HG02623 (cell line): ENCODE data around the gene GRM1.
"Not testable (repeated sequence)": the region's sequence is repeated elsewhere in the genome, so short reads cannot be mapped to it uniquely, and the experiment has no call there.

ENCODE experiments used
- ATAC-seq: cut with Tn5 transposase; IDR thresholded peaks from one replicate; pipeline ENCODE4 v1.9.1; 2021; ENCODE audit warnings: moderate library complexity; ENCODE audit not compliant: unreplicated experiment

GRM1 gene

DNA sequence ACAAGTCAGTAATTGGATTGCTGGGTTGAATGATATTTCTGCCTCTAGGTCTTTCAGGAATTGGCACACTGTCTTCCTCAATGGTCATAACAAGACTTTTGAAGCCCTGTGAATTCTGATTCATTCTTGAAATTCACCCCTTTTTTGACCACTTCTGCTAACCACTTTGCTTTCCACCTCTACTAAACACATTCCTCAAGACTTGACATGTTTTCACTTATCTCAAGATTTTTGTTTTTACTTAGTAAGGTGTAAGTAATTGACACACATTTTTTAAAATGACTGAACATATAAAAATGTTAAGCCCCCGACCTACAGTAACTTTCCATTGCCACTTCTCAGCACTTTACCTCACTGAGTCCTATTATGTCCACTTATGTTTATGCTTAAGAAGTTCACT, 239.1 kb downstream of the GRM1 start:
- ATAC-seq, result no peak

DNA sequence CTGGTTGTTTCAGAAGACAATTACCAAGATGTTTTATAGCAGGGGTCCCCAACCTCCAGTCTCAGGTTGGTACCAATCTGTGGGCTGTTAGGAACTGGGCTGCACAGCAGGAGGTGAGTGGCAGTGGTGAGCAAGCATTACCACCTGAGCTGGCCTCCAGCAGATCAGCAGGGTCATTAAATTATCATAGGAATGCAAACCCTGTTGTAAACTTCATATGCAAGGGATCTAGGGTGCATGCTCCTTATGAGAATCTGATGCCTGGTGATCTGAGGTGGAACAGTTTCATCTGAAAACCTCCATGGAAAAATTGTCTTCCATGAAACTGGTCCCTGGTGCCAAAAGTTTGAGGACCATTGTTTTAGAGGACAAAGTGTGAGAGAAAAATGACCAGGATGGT, 240.6 kb downstream of the GRM1 start:
- ATAC-seq, result no peak

DNA sequence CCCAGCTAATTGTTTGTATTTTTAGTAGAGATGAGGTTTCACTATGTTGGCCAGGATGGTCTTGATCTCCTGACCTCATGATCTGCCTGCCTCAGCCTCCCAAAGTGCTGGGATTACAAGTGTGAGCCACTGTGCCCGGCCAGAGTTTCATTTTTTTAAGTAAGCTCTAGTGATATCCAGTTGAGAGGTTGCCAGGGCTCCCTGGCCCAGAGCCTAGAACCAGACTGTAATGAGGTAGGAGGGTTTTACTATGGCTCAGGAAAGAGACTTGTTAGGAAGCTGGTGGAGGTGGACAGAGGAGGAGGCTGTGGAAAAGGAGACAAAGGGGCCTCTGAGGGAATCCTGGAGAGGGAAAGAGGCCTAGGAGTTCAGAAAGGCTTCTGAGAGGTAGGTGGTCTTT, 242.3 kb downstream of the GRM1 start:
- ATAC-seq, result not testable (repeated sequence)

DNA sequence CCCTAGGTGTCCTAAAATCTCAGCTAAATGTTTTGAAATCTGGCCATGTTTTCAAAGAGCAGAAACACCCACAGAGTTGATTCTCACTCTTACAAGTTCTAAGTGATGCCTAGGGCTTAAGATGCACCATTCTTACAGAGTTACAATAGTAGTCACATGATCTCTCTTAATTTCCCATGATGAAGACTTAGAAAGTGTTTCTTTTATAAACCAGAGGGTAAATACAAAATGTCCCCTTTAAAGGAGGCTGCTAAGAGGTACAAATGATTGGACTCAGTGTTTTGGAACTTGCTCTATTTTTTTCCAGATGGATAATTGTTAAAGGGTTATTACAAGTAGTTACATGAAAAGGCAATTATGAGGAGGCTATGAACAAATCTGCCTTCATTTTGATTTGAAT, 244.6 kb downstream of the GRM1 start:
- ATAC-seq, result no peak

DNA sequence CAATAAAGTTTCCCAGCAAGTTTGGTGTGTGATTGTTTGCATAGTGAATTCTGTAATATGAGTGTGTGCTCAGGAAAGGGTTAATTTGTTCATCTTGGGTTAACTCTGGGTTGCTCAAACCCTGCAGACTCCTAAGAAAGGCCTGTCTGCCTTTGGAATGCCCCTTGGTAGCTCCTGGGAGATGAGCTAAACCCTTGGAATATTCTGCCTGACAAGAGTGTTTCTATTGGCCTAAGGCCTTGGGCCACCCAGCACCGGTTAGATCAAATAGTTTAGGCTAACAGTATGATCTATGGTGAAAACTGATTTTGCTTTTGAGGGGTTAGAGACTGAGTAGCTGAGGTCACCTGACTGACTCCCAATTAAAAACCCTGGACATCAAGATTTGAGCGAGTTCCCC, 248.3 kb downstream of the GRM1 start:
- no peak for ATAC-seq

DNA sequence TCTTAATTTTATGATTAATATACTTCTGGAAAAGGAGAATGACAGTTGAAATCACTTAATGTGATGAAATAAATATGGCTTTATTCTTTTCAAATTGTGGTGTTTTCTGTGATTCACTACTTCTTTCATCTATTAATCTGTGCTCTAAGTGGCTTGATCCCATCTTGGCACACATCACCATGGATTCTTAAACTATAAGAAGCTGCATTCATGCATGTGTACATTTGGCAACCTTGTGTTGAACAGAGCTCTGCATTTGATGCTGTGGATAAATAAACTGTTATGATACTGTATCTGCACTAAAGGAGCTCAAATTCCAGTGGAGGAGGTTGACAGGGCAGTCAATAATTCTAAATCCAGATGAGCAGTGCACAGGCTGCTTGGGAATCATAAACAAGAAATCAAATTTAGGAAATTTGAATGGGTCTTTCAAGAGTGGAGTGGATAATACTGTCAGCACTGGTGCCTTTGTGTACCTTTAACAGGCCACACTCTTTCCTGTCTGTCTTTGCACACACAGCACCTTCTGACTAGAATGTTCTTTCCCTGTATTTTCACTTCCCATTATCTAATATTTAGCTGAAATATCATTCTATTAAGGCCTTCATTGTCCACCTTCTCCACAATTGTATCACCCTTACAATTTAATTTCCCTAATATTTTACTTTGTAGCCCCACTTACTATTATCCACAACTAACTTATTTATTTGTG, 252.9 kb downstream of the GRM1 start:
- no peak for ATAC-seq

DNA sequence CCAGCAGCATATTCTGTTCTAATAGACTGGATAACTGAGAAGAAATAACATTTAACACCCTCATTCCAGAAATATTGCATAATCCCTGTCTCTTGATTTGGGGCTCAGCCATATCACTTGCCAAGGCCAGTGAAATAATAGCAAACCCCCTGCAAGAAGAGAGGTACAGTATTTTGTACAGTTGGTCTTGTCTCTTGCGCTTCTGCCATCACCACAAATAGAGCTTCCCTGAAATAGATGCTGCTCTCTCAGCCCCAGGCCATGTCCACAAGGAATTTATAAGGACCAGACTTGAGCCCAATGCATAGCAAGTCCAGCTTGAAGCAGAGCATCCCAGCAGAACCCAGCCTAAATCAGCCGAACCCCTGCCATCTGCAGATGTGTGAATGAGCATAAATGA, 254.0 kb downstream of the GRM1 start:
- no peak for ATAC-seq

DNA sequence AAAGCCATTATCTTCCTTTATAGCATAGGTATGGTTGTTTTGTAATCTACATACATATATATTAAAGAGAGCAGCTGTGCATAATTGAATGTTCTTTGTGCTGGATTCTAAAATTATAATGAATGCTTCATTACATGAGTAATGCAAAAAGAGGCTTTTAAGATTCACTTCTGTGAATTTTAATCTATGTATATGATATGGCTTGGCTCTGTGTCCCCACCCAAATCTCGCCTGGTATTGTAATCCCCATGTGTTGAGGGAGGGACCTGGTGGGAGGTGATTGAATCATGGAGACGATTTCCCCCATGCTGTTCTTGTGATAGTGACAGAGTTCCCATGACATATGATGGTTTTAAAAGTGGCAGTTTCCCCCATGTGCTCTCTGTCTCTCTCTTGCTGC, 255.4 kb downstream of the GRM1 start:
- ATAC-seq, result no peak

DNA sequence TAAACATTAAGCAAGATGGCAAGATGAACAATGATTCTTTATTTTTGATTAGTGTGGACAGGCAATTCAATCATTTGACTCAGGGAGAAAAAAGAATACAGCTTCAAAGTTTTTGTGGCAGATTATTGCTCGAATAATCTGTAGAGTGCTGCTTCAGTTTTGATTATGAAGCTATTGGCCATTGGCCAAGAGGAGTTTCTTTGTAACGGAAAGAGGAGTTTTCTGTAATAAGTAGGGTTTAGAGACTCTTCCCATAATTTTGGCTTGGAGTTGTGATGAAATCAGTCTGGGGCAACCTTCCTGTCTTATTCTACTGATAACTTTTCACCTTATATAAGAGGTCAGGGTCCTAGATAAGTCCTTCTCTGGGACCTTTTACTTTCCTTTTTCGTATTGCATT, 258.1 kb downstream of the GRM1 start:
- no peak for ATAC-seq

DNA sequence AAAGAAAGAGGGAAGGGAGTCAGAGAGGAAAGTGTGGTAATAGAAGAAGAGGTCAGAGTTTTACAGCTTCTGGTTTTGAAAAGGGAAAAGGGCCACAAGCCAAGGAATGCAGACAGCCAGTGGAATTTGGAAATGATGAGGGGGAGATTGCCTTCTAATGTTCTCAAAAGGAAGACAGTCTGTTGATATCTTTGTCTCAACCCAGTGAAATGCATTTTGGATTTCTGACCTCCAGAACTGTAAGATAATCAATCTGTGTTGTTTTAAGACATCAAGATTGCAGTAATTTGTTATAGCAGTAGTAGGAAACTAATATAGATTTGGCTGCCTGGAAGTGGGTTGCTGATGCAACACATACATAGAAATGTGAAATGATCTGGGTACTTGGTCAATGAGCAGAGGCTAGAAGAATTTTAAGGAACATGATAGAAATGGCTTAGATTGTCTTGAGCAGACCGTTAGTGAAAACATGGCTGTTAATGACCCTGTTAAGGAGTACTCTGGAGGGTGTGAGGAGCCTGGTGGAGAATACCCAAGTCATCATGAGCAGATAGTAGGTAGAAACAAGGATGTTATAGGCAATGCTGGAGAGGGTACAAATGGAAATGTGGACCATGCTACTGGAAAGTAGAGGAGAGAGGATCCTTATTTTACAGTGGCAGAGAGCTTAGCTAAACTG, 259.0 kb downstream of the GRM1 start:
- no peak for ATAC-seq

DNA sequence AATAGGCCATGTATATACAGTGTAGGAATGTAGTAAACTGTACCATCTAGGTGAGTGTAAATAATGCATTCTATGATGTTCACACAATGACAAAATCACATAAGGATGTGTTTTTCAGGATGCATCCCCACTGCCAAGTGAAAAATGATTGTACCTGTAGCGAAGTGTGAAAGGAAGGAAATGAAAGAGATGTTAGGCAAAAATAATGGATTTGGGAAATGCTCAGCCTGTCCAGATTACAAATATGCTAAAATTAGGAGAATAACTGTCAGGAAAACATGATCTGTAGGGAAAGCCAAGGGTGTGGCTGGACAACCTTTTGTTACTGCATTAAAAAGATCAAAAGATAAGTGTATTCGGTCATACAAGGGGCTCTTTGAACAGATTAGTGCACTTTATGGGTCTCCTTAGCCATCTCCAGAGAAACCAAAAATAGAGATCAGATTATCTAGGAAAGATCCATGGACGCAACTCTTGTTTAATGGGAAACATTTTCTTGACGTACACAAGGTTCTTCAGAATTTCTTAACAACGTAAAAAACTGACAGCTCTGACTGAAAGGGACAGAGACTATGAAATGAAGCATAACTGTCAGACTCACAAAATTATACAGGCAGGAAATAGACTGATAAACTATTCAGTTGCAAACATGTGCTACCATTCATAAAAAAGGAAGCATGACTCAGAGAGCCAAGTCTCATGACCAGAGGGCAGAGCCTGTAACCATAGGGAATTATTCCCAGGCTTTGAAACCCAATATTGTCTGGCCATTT, 261.1 kb downstream of the GRM1 start:
- ATAC-seq, result no peak

DNA sequence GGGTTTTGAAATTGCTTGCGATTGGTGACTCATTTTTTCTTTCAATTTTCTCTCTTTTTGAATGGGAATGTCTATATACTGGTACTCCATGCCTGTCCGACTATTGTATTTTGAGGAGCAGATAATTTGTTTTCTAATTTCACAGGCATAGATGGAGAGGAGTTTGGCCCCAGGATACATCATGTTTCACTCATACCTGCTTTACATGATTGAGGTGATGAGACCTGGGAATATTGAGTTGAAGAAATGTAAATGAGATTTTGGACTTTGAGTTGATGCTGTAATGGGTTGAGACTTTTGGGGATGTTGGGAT, 261.7 kb downstream of the GRM1 start:
- no peak for ATAC-seq

DNA sequence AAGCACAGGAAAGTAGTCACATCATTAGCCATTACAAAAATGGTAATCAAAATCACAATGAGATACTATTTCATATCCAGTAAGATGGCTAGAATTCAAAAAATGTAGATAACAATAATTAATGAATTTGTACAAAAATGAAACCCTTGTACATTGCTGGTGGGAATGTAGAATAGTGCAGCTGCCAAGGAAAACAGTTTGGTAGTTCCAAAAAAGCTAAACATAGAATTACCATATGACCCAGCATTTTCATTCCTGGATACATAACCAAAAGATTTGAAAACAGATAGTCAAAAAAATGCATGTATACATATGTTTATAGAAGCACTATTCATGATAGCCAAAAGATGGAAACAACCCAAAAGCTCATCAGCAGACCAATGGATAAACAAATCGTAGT, 263.6 kb downstream of the GRM1 start:
- no peak for ATAC-seq

DNA sequence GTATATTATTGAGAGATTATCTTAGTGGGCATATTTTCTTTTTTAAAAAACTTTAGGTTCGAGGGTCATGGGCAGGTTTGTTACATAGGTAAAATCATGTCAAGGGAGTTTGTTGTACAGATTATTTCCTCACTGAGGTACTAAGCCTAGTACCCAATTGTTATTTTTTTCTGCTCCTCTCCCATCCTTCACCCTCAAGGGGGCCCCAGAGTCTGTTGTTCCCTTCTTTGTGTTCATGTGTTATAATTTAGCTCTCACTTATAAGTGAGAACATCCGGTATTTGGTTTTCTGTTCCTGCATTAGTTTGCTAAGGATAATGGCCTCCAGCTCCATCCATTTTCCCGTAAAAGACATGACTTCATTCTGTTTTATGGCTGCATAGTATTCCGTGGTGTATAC, 266.8 kb downstream of the GRM1 start:
- no peak for ATAC-seq

DNA sequence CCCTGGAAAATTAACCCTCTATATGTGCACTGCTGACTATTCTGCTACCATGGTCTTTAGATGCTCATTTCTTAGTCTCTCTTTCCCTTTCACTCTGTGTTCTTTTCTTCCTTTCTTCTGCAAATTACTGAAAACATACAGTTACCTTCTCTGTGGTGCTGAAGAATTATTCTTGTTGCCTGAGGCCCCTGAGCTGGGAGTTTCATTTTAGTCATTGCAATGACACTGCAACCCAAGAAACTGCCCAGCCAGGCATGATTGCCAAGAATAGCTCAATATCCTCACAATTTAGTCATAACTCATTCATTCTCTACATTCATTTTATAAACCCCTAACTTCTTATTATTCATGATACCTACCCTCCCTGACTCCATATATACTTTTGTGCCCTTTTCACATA, 269.0 kb downstream of the GRM1 start:
- ATAC-seq, result no peak

DNA sequence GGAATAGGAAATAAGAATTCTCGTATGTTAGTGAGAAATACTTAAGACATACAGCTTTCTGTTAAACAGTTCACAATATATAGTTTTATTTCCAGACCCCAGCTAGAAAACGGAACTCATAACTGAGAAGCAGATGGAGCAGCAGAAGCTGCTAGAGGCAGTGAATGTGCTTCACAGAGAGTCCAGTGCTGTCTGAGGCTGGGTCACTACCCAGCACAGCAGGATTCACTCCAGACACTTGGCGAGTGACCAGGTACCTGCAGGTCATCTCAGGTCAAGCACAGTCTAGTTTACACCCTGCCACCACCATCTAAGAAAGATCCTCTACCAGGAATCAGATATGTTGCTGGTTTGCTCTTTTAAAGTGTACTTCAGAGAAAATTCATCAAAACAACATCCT, 271.7 kb downstream of the GRM1 start:
- no peak for ATAC-seq

DNA sequence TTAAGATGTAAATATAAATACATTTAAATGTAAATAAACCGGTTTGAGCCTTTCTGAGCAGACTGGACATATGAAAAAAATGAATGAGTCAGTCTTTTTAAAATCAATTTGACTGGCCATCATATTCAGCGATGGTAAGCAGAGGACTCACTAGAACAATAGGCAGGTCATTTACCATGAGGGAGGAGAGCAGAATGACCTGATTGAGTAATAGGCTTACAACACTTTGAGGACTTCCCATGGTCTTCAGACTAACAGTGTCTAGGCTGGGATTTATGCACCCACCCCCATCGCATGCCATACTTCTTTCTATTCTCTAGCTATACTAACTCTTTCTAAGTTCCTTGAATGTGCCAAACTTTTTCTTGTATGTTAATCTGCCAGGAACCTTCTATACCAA, 272.9 kb downstream of the GRM1 start:
- ATAC-seq, result no peak

DNA sequence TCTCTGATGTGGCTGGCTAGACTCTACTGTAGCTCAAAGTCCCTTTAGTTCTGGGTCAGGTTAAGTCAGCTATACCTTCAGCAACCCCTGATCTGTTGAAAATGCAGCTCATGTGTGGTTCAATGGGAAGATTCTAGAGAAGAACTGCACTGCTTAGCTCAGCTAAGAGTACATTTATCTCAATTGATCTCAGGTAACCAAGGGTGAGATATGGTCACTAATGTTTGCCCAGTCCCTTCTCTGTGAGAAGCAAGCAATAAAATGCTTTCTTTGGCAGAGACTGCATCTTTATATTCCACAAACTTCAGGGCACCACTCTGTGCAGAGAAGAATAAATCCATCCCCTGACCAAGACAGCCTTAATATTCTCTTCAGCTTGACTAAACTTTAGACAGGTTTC, 274.1 kb downstream of the GRM1 start:
- ATAC-seq, result no peak

DNA sequence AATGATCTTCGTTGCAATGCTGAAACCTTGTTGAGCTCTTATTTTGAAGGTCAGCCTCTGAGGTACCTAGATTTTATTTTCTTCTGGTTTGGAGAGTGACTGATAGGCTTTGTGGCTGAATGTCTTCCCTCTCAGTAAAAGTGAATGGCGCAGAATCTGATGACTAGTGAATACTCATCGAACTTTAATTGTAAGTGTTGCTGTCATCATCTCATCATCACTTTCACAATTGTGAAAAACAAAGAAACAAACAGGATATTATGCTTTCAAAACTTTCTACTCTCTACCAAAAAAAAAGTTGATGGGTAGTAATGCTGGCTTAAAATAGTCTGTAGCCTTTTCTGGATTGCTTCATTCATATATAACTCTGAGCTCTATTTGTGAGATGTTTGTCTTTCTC, 275.3 kb downstream of the GRM1 start:
- no peak for ATAC-seq

DNA sequence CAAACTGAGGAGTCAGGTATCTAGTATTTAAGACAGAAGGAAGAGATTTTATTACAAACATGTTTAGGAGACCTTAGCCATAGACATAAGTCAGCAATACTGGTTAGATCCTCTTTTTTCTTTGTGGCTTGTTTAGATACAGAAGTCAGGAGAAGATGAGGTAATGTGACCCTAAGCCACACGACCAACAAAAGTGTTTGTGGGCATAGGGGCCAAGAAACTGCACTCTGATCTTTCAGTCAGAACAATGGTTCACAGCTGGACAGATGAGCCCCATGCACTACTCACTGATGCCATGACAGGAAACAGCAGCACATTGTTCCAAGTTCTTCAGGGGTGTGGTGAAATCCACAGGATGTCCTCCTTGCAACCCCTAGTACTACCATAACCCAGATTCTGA, 276.2 kb downstream of the GRM1 start:
- ATAC-seq, result no peak

DNA sequence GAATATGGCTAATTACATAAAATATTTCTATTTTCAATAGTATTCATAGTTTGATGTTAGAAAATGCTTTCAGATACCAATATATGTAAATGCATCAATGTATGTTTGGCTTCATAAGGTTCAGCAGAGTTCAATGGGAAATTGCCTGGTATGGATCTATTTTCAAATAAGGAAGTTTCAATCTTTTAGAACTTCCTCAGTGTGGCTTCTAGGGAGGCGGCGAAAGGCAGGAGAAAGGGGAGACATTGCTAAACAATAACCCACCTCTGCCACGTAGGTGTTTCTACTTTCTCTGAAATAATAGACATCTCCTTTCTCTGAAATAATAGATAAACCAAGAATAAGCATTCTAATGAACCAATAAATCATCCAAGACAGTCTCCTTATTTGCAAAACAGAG, 277.1 kb downstream of the GRM1 start:
- ATAC-seq, result no peak

DNA sequence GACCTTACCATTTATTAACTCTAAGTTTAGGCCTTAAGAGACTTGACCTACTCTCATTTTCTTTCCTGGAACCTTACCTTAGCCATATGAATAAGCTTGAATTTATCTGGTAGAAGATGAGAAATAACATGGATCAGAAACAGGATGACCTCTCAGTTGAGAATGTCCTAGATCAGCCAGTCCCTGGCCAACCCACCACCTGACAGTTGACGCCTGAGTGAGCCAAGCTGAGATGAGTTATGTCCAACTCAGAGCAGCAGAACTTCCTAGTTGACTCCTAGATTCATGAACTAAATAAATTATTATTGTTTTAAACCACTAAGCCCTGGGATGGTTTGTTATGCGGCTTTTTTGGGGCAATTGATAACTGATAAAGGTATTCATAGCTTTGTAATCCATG, 281.8 kb downstream of the GRM1 start:
- ATAC-seq, result no peak
